ENCODE measurements around the gene CSN3.
"Not testable (repeated sequence)": the region's sequence is repeated elsewhere in the genome, so short reads cannot be mapped to it uniquely, and the experiment has no call there.

DNA sequence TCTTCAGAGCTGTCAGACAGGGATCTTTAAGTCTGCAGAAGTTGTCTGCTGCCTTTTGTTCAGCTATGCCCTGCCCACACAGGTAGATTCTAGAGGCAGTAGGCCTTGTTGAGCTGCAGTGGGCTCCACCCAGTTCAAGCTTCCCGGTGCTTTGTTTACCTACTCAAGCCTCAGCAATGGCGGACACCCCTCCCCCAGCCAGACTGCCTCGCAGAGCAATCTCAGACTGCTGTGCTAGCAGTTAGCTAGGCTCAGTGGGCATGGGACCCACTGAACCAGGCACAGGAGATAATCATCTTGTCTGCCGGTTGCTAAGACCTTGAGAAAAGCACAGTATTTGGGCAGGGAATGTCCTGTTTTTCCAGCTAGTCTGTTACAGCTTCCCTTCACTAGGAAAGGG, 29.6 kb upstream of the CSN3 start:
- not testable (repeated sequence) for TF ChIP-seq POLR2A (IDR thresholded peaks at IDR 0.05)
- TF ChIP-seq, protein P1, sequence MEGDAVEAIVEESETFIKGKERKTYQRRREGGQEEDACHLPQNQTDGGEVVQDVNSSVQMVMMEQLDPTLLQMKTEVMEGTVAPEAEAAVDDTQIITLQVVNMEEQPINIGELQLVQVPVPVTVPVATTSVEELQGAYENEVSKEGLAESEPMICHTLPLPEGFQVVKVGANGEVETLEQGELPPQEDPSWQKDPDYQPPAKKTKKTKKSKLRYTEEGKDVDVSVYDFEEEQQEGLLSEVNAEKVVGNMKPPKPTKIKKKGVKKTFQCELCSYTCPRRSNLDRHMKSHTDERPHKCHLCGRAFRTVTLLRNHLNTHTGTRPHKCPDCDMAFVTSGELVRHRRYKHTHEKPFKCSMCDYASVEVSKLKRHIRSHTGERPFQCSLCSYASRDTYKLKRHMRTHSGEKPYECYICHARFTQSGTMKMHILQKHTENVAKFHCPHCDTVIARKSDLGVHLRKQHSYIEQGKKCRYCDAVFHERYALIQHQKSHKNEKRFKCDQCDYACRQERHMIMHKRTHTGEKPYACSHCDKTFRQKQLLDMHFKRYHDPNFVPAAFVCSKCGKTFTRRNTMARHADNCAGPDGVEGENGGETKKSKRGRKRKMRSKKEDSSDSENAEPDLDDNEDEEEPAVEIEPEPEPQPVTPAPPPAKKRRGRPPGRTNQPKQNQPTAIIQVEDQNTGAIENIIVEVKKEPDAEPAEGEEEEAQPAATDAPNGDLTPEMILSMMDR (IDR thresholded peaks at IDR 0.05), result not testable (repeated sequence)

Data from ovary (tissue), 3 donors.